Vagina (tissue), 2 donors: ENCODE measurements around the gene DVL2. TPM values are rescaled to one million over a fixed set of nuclear protein-coding genes. Genes with fewer than 3 reads are reported as not detected.

Experiments
- DNase-seq, 2 donors: peaks; one replicate each; pipeline ENCODE4 v3.0.0-alpha.2; 2017; ENCODE audit errors: extremely low spot score in 2 of 2
- H3K27ac ChIP-seq: fragments of 200-600 bp; sonication (generic); one replicate; pipeline ENCODE4 v1.5.1; 2019
- H3K27me3 ChIP-seq: fragments of 200-600 bp; sonication (generic); one replicate; pipeline ENCODE4 v1.5.1; 2019
- H3K36me3 ChIP-seq, 2 donors: fragments of 200-600 bp; sonication (generic); one replicate each; pipeline ENCODE4 v1.5.1; 2017 to 2019
- H3K4me1 ChIP-seq: fragments of 200-600 bp; sonication (generic); one replicate; pipeline ENCODE4 v1.5.1; 2019
- H3K4me3 ChIP-seq, 2 donors: fragments of 200-600 bp; sonication (generic); 1 replicate in 1 of 2; 2 replicates in 1 of 2; pipeline ENCODE4 v1.5.1; 2016 to 2019
- H3K9me3 ChIP-seq: fragments of 200-600 bp; sonication (generic); one replicate; pipeline ENCODE4 v1.5.1; 2019
- POLR2A ChIP-seq, 2 donors: fragments of 450-650 bp; IDR thresholded peaks; one replicate each; pipeline ENCODE4 v1.6.1; 2017; ENCODE audit warnings: antibody characterized with exemption in 2 of 2, mild to moderate bottlenecking in 2 of 2, moderate library complexity in 2 of 2
- POLR2AphosphoS5 ChIP-seq, 2 donors: sonication (generic); formaldehyde crosslinking; IDR thresholded peaks; one replicate each; pipeline ENCODE4 v1.9.0; 2017; ENCODE audit warnings: antibody characterized with exemption in 2 of 2, mild to moderate bottlenecking in 2 of 2, low read depth in 1 of 2; ENCODE audit not compliant: insufficient read depth in 1 of 2
- intact Hi-C: fragments of 100-400 bp; cut with DNase I; formaldehyde crosslinking; loops from one replicate; pipeline ENCODE4 v1.15.1; 2023
- total RNA-seq: library from RNA; depleted of rRNA; stranded (reverse); fragments of >200 nt; gene quantifications from one replicate; pipeline ENCODE4 v1.2.3, GENCODE V29; 2016
- TF ChIP-seq, protein P1 (sequence below), 3 experiments: fragments of 450-650 bp in 2 of 3; fragments of 200-600 bp in 1 of 3; sonication (generic) in 1 of 3; IDR thresholded peaks; one replicate each; pipeline ENCODE4 v1.5.1; 2017 to 2019; ENCODE audit warnings: antibody characterized with exemption in 3 of 3, mild to moderate bottlenecking in 2 of 3, moderate library complexity in 2 of 3

DVL2 gene
- total RNA-seq, 1 donor from 2014 or later, result 53.0 TPM

DNA sequence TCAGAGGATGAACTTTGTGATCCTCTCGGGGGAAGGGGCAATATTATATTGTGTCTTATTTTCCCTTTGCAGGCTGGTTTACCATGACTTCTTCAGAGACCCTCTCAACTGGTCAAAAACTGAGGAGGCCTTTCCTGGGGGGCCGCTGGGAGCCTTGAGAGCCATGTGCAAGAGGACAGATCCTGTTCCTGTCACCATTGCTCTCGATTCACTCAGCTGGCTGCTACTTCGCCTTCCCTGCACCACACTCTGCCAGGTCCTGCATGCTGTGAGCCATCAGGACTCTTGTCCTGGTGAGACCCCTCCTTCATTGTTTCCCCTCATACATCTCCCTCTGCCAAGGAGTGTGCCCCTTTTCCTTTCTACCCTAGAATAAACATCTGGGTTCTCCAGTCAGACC is 20.2 kb upstream of the DVL2 start:
- DNase-seq, result no peak
- Histone ChIP-seq H3K4me3 (no peak overlapping the region), H3K4me1 (peaks cover 29% of the 10 kb centered on the region), H3K27me3 (no peaks in the 10 kb centered on the region), H3K9me3 (no peaks in the 10 kb centered on the region), H3K36me3 (peaks cover 0 to 15% of the 10 kb centered on the region in 2 donors), H3K27ac (no peak overlapping the region)
- intact Hi-C loops, result loop anchor here (10.0 kb wide), 1 partner anchor 310 kb away; the partner anchor contains the start of gene SENP3
- TF ChIP-seq POLR2A (IDR thresholded peaks at IDR 0.05), result no peak
- TF ChIP-seq, protein P1, sequence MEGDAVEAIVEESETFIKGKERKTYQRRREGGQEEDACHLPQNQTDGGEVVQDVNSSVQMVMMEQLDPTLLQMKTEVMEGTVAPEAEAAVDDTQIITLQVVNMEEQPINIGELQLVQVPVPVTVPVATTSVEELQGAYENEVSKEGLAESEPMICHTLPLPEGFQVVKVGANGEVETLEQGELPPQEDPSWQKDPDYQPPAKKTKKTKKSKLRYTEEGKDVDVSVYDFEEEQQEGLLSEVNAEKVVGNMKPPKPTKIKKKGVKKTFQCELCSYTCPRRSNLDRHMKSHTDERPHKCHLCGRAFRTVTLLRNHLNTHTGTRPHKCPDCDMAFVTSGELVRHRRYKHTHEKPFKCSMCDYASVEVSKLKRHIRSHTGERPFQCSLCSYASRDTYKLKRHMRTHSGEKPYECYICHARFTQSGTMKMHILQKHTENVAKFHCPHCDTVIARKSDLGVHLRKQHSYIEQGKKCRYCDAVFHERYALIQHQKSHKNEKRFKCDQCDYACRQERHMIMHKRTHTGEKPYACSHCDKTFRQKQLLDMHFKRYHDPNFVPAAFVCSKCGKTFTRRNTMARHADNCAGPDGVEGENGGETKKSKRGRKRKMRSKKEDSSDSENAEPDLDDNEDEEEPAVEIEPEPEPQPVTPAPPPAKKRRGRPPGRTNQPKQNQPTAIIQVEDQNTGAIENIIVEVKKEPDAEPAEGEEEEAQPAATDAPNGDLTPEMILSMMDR (IDR thresholded peaks at IDR 0.05), result no peak
- no peak for TF ChIP-seq POLR2AphosphoS5 (IDR thresholded peaks at IDR 0.05; ENCODE audit: insufficient read depth in 1 of 2, low read depth in 1 of 2)

DNA sequence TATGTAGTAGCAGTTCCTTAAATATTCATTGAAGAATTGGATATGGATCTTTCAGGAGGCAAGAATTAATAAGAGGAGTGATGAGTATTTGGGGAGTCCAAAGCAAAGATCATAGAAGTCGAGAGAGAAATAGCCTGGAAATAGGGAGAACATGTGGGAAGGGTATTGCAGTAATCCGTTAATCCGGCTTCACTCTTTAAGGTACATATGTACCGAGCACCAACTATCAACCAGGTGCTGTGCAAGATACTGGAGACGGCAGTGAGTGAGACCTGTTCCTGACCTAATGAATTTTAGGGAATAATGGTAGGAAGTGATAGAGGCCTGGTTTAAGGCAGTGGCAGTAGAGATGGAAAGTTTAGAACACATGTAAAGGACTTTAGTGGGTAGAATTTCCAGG is 18.8 kb upstream of the DVL2 start:
- intact Hi-C loops, result loop anchor here (10.0 kb wide), 1 partner anchor 312 kb away; the partner anchor contains the start of gene SENP3
- peak overlapping the region; percentile 92 to 99 for H3K4me3 ChIP-seq
- peak overlapping the region; percentile 99 for H3K27ac ChIP-seq
- H3K27me3 ChIP-seq, result no peaks in the 10 kb centered on the region
- TF ChIP-seq, protein P1 (IDR thresholded peaks at IDR 0.05), result no peak
- TF ChIP-seq POLR2AphosphoS5 (IDR thresholded peaks at IDR 0.05; ENCODE audit: insufficient read depth in 1 of 2, low read depth in 1 of 2) (no peak), POLR2A (IDR thresholded peaks at IDR 0.05) (no peak)
- no peaks in the 10 kb centered on the region for H3K9me3 ChIP-seq
- peaks cover 0 to 15% of the 10 kb centered on the region in 2 donors for H3K36me3 ChIP-seq
- peaks cover 44% of the 10 kb centered on the region for H3K4me1 ChIP-seq
- no peak for DNase-seq

DNA sequence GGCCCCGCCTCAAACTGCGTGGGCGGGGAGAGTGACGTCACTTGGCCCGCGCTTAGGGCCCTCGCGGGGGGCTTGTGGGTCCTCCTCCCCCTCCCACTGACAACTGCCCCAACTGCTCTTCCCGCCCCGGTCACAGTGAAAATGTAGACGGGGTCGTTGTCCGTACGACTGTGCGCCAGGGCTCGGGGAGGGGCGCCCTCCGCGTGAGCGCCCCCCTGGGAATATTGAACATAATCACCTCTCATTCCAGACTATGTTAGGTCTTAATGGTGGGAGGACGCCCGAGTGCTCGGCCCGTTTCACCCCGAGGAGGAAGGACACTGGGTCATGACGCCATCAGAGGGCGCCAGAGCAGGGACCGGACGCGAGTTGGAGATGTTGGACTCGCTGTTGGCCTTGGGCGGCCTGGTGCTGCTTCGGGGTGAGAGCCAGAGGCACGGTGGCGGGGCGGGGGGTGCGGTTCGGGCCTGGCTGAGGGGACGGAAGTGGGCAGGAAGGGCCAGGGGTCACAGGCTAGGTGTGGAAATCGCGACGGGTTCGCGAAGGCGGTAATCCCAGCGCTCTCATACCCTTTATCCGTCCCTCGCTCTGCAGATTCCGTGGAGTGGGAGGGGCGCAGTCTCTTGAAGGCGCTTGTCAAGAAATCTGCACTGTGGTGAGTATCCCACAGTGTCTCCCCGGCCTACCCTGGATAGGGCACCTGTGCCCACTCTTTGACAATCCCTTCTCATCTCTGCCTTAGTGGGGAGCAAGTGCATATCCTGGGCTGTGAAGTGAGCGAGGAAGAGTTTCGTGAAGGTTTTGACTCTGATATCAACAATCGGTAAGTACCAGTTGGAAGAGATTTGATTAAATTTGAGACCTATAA is 18.1 kb upstream of the DVL2 start, which contains the start of gene ELP5:
ELP5 (plus strand) TSS at position 40 of the 868 bp plus-strand sequence; CDS start at position 376, 336 bp downstream.
- peak in 1 of 2 donors; percentile 96 for DNase-seq
- H3K36me3 ChIP-seq, result peaks cover 0 to 15% of the 10 kb centered on the region in 2 donors
- intact Hi-C loops, result loop anchor here (10.0 kb wide), 1 partner anchor 312 kb away; the partner anchor contains the start of gene SENP3
- peak within 1 kb of the TSS; percentile 99 for H3K27ac ChIP-seq
- H3K4me1 ChIP-seq, result peaks cover 50% of the 10 kb centered on the region
- no peaks in the 10 kb centered on the region for H3K27me3 ChIP-seq
- TF ChIP-seq POLR2AphosphoS5 (IDR thresholded peaks at IDR 0.05; ENCODE audit: insufficient read depth in 1 of 2, low read depth in 1 of 2) (peak; percentile 47 to 98), POLR2A (IDR thresholded peaks at IDR 0.05) (peak in 1 of 2 donors; percentile 40)
- TF ChIP-seq, protein P1 (IDR thresholded peaks at IDR 0.05), result no peak
- H3K9me3 ChIP-seq, result no peaks in the 10 kb centered on the region
- peak within 1 kb of the TSS; percentile 92 to 99 for H3K4me3 ChIP-seq

DNA sequence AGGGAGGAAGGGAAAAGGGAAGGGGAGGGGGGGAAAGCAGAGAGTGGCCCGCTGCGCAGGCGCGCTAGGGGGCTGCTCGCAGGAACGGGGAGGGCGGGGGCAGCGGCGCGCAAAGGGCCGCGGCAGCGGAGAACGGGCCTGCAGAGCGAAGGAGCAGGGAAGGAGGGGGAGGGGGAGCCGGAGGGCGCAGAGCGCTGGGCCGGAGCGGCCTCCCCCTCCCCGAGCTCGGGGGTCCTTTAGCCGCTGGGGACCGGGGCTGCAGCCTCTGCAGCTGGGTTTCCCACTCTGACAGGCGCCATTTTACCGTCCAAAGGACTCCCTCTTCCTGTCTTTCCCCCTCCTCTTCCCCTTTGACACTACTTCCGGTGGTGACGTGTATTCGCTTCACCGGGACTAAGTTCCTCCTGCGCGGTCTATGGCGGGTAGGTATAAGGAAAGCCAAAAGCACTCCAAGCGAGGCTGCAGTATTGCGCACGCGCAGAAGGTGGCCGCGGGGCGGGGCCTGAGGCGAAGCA is 17.4 kb upstream of the DVL2 start, which contains the start of gene CTDNEP1:
CTDNEP1 (minus strand) TSS at position 74 of the 515 bp plus-strand sequence. CDS start 438 bp downstream, outside the sequence.
- intact Hi-C loops, result loop anchor here (10.0 kb wide), 1 partner anchor 313 kb away; the partner anchor contains the start of gene SENP3
- H3K4me1 ChIP-seq, result peaks cover 50% of the 10 kb centered on the region
- no peaks in the 10 kb centered on the region for H3K27me3 ChIP-seq
- no peaks in the 10 kb centered on the region for H3K9me3 ChIP-seq
- peaks cover 0 to 19% of the 10 kb centered on the region in 2 donors for H3K36me3 ChIP-seq
- peak; percentile 100 for DNase-seq
- peak within 1 kb of the TSS; percentile 99 for H3K27ac ChIP-seq
- peak within 1 kb of the TSS; percentile 92 to 99 for H3K4me3 ChIP-seq
- TF ChIP-seq POLR2A (IDR thresholded peaks at IDR 0.05) (peak in 1 of 2 donors; percentile 53), POLR2AphosphoS5 (IDR thresholded peaks at IDR 0.05; ENCODE audit: insufficient read depth in 1 of 2, low read depth in 1 of 2) (peak in 1 of 2 donors; percentile 98)
- TF ChIP-seq, protein P1 (IDR thresholded peaks at IDR 0.05), result no peak
